GM21367 (cell line): ENCODE measurements around the gene MRPL49.
"Not testable (repeated sequence)": the region's sequence is repeated elsewhere in the genome, so short reads cannot be mapped to it uniquely, and the experiment has no call there.

Experiments
- ATAC-seq: cut with Tn5 transposase; IDR thresholded peaks from one replicate; pipeline ENCODE4 v1.9.1; 2021; ENCODE audit not compliant: unreplicated experiment

The MRPL49 gene

GRCh38 chr11:65160643-65161042 lies 38.5 kb downstream of the MRPL49 start:
- no peak for ATAC-seq

GRCh38 chr11:65163684-65164083 lies 41.6 kb downstream of the MRPL49 start:
- ATAC-seq, result no peak

- ATAC-seq, result no peak
These were observed 43.5 kb downstream of the MRPL49 start for GRCh38 chr11:65165410-65166317.

- no peak for ATAC-seq
These were observed 44.8 kb downstream of the MRPL49 start for GRCh38 chr11:65166893-65167292.

GRCh38 chr11:65167656-65168055 lies 45.5 kb downstream of the MRPL49 start:
- no peak for ATAC-seq

- no peak for ATAC-seq
These were observed 47.1 kb downstream of the MRPL49 start for GRCh38 chr11:65169164-65169641.

- no peak for ATAC-seq
These were observed 48.0 kb downstream of the MRPL49 start, which contains the start of gene SPDYC for GRCh38 chr11:65170058-65170534. SPDYC (plus strand) TSS chr11:65170233; CDS start chr11:65171358, 1,125 bp downstream.

GRCh38 chr11:65172600-65172999 lies 50.5 kb downstream of the MRPL49 start:
- no peak for ATAC-seq

GRCh38 chr11:65174571-65175010 lies 52.5 kb downstream of the MRPL49 start:
- not testable (repeated sequence) for ATAC-seq
